HG03558 (cell line): ENCODE data around the gene CYB561D2.
A peak's percentile ranks its signal among the peaks of the same experiment; 100 is the strongest.

Experiments used
- ATAC-seq: cut with Tn5 transposase; IDR thresholded peaks from one replicate; pipeline ENCODE4 v1.9.1; 2021; ENCODE audit warnings: moderate number of reproducible peaks; ENCODE audit not compliant: unreplicated experiment; ENCODE audit errors: extremely low read depth

The CYB561D2 gene

DNA sequence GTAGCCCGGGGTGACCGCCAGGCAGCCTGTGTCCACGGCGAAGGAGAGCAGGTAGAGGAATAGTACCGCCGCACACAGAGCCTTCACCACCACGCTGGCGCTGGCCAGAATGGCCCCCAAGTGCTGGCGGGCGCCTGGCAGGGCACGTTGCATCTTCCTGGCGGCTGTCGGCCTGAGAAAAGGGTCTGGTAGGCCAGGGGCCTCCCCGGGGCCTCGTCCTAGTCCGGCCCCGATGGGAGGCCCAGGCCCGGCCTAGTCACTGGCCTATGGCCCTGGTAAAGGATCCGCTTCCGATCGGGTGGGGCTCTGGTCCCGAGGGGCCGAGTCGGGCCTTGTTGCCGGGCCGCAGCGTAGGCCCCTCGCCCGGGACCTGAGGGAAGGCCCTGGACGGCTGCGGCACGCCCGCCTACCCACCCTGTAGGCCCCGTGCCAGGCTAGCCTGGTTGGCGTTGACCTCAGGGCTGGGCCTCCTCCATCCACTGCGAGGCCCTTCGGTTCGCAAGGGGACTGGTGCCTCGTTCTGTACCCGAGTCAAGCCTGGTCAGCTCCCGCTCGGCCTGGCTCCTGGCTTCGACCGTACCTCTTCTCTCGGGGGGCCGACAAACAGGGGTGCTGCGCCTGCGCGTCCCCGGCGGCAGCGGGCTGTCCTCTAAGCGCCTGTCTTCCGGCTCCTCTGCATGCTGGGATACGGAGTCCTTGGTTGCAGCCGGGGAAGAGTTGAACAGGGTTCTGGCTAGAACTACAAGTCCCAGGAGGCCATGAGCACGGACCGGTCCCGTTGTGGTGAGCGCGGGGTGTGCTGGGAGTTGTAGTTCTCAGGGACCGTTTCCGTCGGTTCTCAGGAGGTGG lies 8.5 kb downstream of the CYB561D2 start, which contains the start of gene TMEM115:
TSS of gene TMEM115 (minus strand) at position 611 of the 849 bp plus-strand sequence. CDS start at position 153, 458 bp downstream.
- peak; percentile 90 for ATAC-seq

DNA sequence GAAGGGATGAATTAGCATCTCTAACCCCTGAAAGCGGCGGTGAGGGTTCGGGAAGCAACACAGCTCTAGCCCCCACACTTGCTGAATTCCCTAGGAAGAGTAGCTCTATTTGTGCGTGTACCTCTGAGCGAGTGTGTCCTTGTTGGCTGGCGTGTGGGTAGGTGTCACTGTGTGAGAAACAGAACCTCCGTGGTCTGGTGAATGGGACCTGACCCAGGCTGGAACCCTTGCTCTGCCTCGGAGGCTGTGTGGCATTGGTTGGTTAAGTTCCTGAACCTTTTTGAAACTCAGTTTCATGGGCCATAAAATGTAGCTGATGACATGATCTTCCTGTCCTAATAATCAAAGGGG lies 9.1 kb downstream of the CYB561D2 start:
- ATAC-seq: no peak

DNA sequence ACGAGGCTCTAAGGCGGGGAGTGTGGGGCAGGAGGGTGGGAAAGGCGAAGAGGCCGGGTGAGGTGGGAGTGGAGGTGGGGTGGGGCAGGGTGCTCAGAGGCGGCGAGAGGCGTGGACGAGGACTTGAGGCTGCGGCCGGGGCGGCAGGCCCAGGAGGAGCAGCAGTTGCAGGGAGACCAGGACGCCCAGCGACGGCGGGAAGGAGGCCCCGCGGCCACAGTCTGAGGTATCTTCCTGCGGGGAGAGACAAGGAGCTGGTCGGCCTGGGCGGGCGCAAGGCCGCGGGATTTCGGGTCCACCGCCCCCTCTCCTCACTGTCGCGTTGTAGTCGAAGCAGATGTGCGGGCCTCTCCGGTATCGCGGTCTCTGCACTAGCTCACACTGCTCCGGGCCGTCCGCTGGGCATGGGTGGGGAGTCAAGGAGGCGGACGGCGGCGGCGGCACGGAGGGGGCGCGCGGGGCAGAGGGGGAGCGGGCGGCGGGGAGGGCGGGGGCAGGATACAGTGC lies 14.0 kb downstream of the CYB561D2 start:
- ATAC-seq: no peak

DNA sequence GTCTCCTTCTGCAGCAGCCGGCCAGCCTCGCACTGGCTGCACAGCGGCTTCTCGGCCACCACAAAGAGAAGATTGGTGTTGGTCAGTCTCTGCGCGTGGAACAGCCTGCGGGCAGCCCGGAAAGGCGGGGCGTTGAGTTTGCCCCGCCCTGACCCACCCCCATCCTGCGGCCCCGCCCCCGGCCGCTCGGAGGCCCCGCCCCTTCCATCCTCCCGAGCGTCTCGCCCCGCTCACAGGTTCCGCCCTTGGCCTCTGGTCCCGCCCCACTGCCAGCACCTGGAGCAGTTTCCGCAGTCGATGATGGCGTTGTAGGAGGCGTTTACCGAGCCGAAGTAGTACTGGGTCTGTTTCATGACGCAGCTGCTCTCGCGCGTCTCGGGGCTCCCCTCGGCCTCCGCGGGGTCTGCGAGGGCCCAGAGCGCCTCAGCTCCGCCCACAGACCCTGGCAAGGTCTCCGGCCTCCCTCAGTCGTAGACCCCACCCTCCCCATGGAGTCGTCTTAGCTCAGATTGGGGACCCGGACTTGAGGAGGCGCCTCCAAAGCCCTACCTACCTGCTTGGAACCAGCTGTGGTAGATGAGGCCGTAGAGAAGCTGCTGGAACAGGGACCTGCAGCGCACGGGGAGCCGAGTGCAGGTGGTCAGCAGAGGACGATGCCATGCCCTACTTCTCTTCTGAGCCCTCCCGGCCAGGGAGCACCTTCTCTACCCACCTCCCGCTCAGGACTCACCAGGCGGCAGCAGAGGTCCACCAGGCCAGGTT lies 14.6 kb downstream of the CYB561D2 start:
- ATAC-seq: peak; percentile 54

DNA sequence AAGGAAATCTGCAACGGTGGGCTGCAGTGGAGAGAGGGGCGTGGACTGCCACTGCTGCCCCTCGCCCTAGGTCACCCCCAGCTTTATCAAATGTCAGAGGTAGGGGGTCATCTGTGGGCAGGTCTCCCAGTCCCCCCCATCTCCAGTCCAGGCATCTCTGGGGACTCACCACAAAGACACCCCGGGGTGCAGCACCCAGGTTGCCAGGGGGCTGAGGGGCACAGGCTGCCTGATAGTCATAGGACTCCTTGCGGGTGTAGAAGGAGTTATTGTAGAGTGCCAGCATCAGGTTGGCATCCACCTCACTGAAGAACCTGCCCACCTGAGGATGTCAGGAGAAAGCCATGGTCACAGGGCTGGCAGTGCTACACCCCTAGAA lies 15.2 kb downstream of the CYB561D2 start:
- ATAC-seq: no peak

DNA sequence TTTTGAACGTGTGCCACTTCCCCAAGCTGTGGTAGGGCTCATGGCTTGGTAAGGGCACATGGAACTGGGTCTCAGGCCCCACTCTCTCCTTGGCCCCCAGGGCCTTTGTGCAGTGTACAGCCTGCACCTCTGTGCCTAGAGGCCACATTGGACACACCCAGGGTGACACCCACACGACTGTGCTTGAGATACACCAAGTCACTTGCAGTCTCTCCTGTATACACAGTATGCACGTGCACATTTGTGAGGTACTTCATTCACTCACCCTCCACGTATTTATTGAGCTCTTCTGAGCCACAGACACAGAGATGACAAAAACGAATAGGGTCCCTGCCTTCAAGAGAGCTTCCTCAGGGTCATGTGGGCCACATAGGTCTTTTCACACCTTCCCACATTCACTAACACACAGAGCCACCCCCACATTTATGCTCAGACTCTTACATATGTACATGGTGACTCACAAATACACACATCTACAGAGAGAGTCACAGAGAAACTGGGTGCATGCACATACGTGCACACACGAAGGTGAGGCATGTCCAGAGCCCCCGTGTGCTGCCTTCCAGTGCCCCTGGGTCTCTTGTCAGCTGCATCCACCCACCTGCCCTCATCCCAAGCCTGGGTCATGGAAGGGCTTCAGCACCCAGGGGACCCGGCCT lies 18.5 kb downstream of the CYB561D2 start:
- no peak for ATAC-seq

DNA sequence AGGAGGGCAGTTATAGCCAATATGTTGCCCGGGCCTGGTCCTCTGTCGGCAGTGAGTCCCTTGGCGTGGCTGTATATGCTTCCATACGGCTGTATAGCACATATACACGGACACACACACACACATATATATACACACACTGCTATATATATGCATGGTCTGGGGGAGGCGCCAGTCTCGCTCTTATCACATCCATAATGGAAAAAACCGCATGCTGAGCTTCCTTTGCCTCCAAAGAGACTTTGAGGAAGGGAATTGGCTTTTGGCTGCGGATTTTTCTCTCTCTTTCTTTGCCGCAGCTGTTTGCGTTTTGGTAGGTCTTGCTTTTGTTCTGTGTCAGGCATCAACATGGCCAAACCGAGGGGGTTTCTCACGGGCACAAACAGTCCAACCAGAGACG lies 19.9 kb downstream of the CYB561D2 start:
- no peak for ATAC-seq

DNA sequence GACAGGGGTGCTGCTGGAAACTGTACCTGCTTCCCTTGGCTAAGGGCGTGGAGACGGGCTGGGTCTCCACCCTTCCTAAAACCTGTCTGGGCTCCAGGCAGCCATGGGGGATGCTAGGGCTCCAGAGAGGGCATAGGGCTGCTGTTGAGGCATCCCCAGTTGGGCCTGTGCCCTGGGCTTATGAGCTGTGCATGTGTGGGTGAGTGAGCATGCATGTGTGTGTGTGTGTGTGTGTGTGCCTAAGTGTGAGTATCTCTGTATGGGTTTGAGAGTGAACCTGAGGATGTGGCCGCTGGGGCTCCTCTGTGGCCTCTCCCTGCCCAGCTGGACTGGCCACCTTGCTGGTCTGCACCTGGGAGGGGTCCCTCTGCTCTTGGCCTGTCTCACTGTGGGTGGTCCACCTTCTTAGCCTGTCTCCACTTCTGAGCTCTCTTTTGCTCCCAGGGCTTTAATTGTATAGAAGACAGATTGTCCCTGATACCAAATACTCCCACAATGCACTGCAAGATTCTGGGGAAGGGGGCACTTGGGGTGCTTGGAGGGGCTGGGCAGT lies 20.5 kb downstream of the CYB561D2 start:
- ATAC-seq: no peak

DNA sequence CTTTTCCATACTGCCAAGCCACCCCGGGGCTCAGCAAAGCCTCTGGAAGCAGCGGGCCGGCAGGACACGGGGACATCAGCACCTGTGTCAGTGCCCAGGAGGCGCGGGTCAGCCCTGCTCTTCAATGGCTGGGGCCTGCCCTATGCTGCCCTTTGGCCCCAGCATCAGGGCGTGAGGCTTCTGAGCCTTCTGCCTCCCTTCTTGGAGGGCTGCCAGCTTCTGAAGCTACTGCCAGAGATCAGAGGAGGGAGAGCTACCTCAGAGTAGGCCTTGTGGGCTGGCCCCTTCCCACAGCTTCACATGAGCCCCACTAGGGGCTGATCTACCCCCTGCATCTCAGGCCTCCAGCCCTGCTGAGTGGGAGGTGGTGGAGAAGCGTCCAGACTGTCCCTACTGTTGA lies 21.7 kb downstream of the CYB561D2 start:
- ATAC-seq: no peak

DNA sequence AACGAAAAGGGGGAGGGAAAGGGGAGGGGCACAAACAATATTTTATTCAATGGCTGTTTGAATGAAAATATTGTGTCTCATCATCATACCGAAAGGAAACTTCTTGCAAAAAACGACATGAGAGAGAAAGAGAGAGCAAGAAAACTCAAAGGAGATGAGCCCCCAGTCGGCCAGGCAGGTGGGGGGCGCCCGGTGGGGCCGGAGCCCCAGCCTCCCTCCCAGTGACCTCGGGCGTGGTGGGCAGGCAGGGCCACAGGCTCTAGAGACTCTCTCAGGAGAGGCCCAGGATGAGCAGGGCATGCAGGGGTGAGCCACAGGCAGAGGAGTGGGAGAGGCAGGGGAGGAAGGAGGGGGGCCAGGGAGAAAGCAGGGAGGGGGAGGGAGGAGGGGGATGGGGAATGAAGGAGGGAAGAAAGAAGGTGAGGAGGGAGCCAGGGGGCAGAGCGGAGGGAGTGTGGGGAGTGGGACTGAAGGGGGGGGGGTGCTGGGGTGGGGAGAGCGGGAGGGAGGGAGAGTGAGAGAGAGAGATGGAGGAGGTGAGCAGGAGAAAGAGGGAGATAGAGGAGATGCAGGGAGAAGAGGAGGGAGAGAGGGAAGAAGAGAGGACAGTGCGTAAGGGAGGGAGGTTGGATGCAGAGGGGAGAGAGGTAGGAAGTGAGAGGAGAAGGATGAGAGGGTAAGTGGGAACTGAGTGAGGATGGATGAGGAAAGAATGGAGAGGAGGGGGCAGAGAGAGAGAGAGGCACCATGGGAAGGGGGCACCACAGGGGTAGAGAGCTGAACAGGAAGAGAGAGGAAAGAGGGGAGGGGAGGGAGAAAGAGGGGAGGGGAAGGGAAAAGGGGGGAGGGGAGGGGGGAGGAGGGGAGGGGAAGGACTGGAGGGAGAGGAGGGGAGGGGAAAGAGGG lies 22.7 kb downstream of the CYB561D2 start:
- ATAC-seq: no peak

DNA sequence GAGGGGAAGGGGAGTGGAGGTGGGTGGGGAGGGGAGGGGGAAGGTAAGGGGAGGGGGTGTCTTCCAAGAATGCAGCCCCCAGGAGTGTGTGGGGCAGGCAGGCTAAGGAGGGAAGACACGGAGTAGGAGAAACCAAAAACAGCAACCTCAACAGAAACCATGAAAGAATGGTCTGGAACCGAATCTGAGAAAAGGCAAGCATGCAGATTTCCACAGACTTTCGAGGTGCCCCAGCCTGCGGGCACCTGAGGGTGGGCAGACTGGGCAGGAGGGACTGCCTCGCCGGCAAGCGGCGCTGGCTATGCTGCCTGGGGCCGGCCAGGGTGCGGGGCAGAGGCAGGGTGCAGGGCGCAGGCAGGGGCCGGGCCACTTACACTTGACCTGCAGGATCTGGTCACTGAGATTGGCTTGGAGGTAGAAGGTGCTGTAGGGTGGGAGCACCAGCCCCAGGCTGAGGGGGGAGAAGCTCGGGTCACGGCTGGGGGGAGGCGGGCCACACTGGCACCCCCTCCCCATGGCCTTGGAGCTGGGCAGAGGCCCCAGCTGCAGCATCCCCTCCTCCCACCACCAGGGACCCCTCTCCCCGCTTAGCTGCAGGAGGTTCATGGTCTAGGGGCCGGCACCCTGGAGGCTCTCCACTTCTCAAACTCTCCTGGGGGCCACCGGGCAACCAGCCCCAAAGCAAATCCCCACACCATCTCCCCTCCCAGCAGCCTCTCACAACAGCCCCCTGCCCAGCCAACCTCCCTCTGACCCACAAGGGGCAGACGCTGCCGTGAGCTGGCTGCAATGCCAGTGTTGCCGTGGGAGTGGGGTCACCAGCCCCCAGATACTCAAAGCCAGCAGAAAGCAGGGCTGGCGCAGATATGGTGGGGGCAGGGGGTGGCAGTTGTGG lies 23.9 kb downstream of the CYB561D2 start:
- no peak for ATAC-seq

DNA sequence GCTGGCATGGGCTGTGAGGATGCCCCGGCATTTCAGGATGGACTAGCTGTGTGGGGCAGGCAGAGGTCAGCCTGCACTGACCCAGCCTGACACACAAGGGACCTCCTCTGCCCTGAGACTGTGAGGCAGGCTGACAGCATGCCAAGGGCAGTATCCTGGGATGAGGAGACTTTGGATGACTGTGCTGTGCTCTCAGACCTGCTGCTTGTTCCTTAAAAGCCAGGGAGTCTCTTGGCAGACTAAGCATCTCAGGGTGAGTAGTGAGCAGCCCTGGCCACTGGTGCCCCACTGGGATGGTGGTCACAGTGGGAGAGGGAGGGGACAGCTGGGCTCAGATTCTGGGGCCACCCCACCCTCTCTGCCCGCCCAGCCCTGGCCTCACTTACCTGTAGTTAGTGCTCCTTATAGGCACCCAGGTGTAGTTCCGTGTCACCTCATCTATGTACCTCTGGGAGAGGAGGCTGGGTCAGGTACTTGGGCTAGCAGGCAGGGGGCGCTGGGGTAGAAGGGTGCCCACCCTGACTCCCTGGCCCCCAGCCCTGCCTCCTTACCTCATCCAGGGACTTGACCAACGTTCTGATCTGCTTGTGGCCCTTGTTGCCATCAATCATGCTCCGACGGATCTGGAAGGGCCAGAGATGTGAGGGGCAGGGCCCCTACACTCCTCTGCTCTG lies 24.7 kb downstream of the CYB561D2 start:
- no peak for ATAC-seq

DNA sequence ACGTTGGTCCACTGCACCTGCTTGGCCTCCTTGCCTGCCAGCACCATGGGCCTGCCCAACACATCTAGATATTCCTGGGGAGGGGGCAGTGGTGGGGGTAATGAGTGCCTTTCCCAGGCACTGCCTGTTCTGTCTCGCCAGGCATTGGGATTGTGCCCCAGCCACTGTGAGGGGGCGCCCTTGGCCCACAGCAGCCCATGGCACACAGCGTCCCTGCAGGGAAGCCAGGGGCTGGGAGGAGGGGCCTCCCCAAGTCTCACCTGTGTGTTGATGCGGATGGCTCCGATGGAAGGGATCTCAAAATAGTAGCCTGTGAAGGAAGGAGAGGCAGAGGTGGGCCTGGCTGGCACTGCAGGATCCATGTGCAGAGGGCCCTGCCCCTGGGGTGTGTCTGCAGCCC lies 27.4 kb downstream of the CYB561D2 start:
- no peak for ATAC-seq

DNA sequence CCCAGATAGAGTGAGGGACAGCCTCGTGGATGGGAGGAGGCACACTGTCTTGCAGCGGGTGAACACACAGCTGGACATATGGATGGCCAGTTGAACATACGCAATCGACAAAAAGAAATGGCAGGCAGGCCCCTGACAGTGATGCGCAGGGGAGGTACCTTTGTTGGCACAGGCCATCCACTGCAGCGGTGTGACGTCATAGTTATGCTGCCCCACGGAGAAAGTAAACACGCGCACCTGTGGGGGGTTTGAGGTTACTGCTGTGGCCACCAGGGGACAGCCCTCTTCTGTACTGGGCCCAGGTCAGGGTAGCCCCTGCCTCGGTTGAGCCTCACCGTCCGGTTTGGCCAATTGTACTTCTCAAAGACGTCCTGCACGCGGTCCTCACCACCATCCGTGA lies 28.1 kb downstream of the CYB561D2 start:
- ATAC-seq: no peak

DNA sequence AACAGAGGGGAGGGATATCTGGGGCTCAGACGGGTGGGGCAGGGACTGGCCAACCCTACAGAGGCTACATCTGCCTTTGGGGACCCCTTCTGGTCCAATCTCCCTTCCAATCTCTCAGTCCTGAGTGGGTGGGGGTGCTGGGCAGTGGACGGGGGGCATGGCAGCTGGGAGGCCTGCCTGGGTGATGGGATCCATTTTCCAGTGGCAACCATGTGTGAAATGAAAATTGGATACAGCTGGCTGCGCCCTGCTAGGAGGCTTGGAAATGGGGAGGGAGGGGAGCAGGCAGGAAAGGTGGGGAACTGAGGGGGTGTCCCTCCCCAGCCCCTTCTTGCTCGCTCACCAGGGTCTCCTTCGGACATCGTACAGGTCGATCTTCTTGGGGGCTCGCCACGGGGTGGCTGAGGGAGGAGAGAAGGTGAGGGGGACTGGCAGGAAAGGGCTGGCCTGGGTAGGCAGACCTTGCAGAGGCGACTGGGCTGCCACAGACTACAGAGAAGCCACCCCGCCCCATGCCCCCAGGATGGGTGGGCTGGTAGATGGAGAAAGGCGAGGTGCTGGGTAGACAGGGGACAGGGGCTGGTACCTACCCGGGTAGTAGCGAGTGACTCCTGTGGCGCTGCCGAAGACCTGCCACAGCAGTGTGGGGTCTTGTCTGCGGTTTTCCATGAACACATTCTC lies 29.9 kb downstream of the CYB561D2 start:
- ATAC-seq: no peak

DNA sequence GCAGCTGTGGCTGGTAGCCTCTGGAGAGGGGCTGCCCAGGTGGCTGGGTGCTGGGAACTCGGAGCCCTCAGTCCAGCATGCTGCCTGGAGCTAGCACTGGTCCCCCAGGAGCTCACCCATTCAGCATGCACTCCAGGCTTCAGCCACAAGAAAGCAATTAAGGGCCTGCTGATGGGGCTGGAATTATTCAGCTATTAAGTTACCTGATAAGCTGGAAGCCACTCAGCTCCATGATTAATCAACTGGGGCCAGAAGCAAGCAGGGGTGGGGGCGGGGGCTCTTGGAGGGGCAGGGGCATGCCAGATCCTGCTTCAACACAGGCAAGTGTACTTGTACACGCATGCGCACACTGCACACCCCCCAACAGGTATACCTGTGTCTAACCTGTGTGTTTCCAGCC lies 30.7 kb downstream of the CYB561D2 start:
- ATAC-seq: no peak

DNA sequence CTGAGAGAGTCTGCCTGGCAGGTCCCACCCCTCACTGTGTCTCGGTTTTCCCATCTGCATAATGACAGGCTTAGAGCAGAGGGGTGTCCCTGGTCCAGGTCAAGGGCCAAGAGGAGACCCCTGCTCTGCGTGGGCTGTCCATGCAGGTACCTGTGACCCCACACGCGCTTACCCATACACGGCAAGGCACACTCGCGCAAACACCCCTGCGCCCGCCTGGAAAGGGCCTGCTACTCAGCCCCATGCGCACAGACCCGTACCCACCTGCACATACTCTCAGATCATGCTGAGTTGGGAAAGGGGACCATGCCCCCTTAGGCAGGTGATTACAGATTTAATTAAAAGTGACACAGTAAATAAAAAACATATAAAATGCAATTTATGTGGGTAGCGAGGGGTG lies 32.1 kb downstream of the CYB561D2 start:
- ATAC-seq: no peak

DNA sequence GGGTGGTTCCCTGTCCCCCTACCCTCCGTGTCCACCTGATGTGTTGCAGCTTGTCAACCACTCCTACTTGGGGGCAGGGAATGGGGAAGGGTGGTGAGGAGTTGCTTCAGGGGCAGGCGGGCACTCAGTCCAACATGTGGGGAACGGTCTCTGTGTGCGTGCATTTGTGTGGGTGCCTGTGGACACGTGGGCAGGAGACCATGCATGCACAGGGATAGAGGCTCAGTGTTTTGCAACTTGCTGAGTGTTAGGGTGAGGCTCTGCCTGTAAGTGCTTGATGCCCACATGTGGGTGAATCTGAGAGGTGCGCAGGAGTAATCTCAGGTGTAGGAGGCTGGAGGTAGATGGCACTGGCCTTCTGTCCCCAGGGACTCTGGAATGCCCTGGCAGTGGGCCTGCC lies 33.1 kb downstream of the CYB561D2 start:
- ATAC-seq: no peak
